ENCODE results near the gene TTC12. TPM values are rescaled to one million over a fixed set of nuclear protein-coding genes. Genes with fewer than 3 reads are reported as not detected.

TTC12 gene
- total and polyA plus RNA-seq, 2 donors from 2014 or later, result 16.7 to 34.4 TPM

- Histone ChIP-seq H3K4me1 (ENCODE audit: control insufficient read depth in 2 of 3, insufficient read depth in 2 of 3, low read depth in 1 of 3, low read length in 3 of 3) (no peaks in the 10 kb centered on the region), H3K9ac (ENCODE audit: low read length in 3 of 3) (no peak overlapping the region), H3K36me3 (ENCODE audit: control insufficient read depth in 2 of 3, insufficient read depth in 3 of 3, low read length in 3 of 3) (no peaks in the 10 kb centered on the region), H3K27me3 (ENCODE audit: control insufficient read depth, insufficient read depth, low read length) (no peaks in the 10 kb centered on the region), H3K4me3 (ENCODE audit: low read length in 3 of 3) (no peak overlapping the region), H3K9me3 (ENCODE audit: control insufficient read depth in 2 of 3, insufficient read depth in 1 of 3, low read length in 3 of 3) (no peaks in the 10 kb centered on the region), H3K27ac (ENCODE audit: low read depth in 2 of 2, low read length in 2 of 2) (no peak overlapping the region)
- no peak for TF ChIP-seq CTCF (IDR thresholded peaks at IDR 0.05; ENCODE audit: borderline replicate concordance, extremely low read depth, insufficient read depth)
- FAIRE-seq, result no peak
- intact Hi-C loops (cut with DNase I), result no loop called here
- DNase-seq, result no peak
Observed at GRCh38 chr11:113269096-113269495, 45.3 kb upstream of the TTC12 start.

GRCh38 chr11:113269636-113270035 lies 44.7 kb upstream of the TTC12 start:
- no peak for FAIRE-seq

GRCh38 chr11:113270080-113270479 lies 44.3 kb upstream of the TTC12 start:
- H3K4me1 ChIP-seq (ENCODE audit: control insufficient read depth in 2 of 3, insufficient read depth in 2 of 3, low read depth in 1 of 3, low read length in 3 of 3), result no peaks in the 10 kb centered on the region
- intact Hi-C loops (cut with DNase I), result no loop called here
- H3K9ac ChIP-seq (ENCODE audit: low read length in 3 of 3), result no peak overlapping the region
- H3K27me3 ChIP-seq (ENCODE audit: control insufficient read depth, insufficient read depth, low read length), result no peaks in the 10 kb centered on the region
- no peaks in the 10 kb centered on the region for H3K36me3 ChIP-seq (ENCODE audit: control insufficient read depth in 2 of 3, insufficient read depth in 3 of 3, low read length in 3 of 3)
- no peaks in the 10 kb centered on the region for H3K9me3 ChIP-seq (ENCODE audit: control insufficient read depth in 2 of 3, insufficient read depth in 1 of 3, low read length in 3 of 3)
- no peak overlapping the region for H3K4me3 ChIP-seq (ENCODE audit: low read length in 3 of 3)
- DNase-seq (no peak), FAIRE-seq (no peak)
- TF ChIP-seq CTCF (IDR thresholded peaks at IDR 0.05; ENCODE audit: borderline replicate concordance, extremely low read depth, insufficient read depth), result no peak
- H3K27ac ChIP-seq (ENCODE audit: low read depth in 2 of 2, low read length in 2 of 2), result no peak overlapping the region

More at GRCh38 chr11:113269636-113270035, 44.7 kb upstream of the TTC12 start:
- Histone ChIP-seq H3K27ac (ENCODE audit: low read depth in 2 of 2, low read length in 2 of 2) (no peak overlapping the region), H3K9me3 (ENCODE audit: control insufficient read depth in 2 of 3, insufficient read depth in 1 of 3, low read length in 3 of 3) (no peaks in the 10 kb centered on the region), H3K4me3 (ENCODE audit: low read length in 3 of 3) (no peak overlapping the region), H3K9ac (ENCODE audit: low read length in 3 of 3) (no peak overlapping the region), H3K36me3 (ENCODE audit: control insufficient read depth in 2 of 3, insufficient read depth in 3 of 3, low read length in 3 of 3) (no peaks in the 10 kb centered on the region), H3K27me3 (ENCODE audit: control insufficient read depth, insufficient read depth, low read length) (no peaks in the 10 kb centered on the region), H3K4me1 (ENCODE audit: control insufficient read depth in 2 of 3, insufficient read depth in 2 of 3, low read depth in 1 of 3, low read length in 3 of 3) (no peaks in the 10 kb centered on the region)
- no peak for DNase-seq
- TF ChIP-seq CTCF (IDR thresholded peaks at IDR 0.05; ENCODE audit: borderline replicate concordance, extremely low read depth, insufficient read depth), result no peak
- intact Hi-C loops (cut with DNase I), result no loop called here

Measured in kidney (tissue), 14 donors.